Stimulated activated CD8-positive, alpha-beta memory T cell treated with anti-CD3 and anti-CD28 coated beads, Interleukin-4, amount 100 ng/mL, for 4 hours (primary cell): ENCODE results near the gene NTM.

ENCODE experiments used
- DNase-seq, 2 donors: peaks; one replicate each; pipeline ENCODE4 v3.0.0-alpha.2; 2020; ENCODE audit warnings: low read depth in 2 of 2, low spot score in 1 of 2

NTM gene

DNA sequence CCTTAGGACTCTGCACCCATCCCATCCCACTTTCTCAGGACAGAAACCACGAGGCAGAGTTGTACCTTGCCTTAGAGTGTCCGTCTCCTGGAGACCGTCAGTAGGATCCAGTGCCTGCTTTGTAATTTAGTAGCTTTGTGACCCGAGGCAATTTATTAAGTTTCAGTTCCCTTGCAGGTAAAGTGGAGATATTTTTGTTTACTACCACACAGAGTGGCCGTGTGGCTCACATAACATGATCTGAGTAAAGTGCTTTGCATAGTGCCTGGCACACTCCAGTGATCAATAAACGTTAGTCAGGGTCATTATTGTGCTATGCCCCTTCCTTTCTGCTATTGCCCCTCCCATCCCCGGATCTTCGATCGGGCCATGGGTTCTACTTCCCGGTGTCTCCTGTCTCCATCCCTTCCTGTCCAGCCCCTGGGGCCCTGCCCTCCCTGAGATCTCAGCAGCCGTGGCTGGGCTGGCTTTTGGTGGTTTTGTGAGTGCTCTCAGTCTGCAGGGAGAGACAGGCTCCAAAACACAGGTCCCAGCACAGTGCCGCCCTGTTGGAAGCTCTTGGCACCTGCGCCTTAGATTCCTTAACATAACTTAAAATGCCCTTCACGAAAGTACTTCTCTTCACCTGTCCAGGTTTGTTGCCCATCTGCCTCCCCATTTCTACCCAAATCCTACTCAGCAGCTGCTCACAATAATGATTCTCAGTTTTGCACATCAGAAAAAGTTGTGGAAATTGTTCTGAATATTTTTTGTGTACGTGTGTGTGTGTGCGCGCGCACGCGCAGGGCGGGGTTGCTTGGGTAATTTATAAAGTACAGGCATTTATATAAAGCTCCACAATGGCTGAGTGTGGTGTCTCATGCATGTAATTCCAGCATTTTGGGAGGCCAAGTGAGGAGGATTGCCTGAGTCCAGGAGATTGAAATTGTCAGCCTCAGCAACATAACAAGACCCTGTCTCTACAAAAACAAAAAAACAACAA lies 753.7 kb downstream of the NTM start:
- no peak for DNase-seq

DNA sequence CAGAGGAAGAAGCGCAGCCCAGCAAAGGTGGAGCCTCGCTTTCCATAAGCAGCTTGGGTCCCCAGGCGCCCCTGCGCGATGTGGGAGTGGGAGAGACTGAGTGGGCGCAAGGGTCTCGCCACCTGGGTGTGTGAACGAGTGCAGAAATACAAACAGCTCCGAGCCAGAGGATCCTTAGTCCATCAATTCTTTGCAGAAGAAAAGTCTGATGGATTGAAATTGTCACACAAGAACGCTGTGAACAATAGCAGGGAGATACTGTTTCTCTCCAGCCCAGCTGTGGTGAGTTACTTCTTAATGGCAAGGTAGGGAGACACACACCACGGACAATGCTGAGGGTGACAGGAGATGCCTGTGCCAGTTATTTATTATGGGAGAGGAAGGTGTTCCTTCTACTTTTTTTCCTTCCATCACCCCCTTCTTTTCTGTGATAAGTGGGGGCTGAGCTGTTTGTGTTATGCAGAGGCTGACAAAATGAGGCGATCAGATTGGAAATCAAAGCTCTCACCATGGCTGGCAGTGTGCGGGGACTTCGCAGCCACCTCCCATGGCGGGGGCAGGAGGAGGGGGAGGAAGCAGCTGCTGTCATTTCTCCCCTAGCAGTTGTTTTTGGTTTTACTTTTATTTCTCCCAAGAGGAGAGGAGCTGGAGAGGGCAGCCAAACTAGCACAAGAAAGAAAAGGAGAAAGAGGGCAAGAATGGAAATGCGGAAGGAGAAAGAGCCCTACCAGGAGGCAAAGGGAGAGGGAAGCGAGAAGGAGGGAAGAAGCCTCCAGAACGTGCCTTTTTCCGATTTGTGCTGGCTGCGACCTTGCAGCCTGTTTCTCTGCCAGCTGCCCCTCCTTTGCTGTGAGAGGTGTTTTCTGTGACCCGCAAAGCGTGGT lies 755.8 kb downstream of the NTM start:
- no peak for DNase-seq

DNA sequence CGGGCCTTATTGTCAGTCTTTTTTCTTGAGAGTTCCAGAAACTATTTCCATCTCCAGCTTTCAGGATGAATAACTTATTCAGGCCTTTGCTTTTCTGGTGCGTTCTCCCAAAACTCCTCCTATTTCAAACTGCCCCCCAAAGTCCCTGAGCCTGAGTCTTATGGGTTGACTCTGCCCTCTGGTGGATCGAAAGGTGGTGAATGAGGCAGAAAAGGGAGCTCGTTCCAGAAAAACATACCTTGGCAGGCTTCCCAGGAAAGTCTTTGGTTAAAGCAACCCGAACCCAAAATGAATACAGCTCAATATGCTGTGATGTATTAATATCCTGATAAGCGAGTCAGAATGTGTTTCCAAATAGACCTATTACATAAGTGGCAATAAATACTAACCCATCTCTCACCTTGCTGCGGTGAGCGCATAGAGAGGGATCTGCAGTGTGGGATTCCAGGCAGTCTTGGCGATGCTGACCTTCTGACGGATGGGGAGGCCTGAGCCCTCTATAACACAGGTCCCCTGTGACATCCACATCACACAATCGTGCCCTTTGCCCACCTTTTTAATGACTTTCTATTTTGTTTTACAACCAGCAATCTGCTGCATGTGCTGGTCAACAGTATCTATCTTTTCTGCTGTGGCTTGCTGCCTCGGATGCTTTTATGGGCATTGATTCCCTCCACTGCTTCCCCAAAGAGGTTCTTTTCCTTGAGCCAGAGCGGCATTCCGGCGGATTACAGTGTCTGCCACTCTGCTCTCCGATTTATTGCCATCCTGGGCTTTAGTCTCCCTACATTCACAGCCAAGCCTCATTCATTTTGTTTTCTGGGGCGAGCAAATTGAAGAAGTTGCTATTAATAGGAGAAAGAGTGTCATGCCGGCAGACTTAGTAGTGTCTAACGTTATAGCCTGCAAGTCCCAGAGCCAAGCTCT lies 756.8 kb downstream of the NTM start:
- no peak for DNase-seq

DNA sequence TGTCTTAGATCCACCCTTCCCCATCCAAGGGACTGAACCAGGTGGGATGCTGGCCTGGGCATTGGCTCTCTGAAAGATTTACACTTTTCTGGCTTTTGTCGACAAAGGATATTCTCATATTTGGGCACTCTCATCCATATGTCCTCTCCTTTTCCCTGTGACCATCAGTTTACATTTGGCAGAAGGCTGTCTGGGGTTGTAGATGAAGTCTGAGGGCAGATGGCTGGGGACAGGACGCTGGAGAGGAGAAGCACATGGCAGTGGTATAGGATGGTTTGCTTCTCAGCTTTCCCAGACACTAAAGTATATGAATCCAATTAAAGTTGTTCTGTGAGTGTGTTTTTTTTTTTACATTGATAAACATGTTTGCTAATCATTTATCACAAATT lies 757.5 kb downstream of the NTM start:
- DNase-seq = no peak

DNA sequence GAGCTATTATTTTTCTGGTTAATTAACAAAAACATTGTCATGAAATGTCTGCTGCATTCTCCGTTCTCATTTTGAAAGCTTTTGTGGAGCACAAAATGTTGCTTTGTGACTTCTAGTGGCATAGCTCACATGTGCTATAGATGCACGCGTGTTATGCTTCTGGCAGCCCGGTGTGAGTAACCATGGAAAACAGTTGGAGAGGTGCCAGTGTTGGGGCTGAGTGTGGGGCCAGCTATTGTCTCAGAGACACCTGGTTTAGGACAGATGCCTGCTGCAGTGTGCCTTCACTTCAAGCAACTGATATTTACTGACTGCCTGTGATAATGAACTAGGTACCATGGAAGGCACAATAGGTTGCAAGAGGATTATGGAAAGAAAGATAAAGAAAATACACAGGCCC lies 760.6 kb downstream of the NTM start:
- no peak for DNase-seq

DNA sequence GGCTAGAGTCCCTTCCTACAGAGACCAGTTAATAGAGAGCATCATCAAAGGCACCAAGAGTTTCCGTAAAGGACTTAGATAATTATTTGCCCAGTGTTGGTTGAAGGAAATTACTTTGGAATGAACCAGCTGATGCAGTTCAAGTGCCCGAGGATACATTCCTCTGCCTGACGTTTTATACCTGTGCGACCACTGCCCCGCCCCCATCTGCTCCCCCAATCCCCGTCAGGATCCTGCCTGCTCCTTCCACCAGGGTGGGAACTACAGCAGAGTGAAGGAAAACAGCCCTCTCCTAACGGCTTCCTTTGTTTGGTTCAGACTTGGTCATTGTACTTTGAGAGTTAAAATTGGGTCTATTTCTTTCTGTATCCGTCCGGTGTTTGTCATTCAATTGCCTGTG lies 761.5 kb downstream of the NTM start:
- DNase-seq = no peak

DNA sequence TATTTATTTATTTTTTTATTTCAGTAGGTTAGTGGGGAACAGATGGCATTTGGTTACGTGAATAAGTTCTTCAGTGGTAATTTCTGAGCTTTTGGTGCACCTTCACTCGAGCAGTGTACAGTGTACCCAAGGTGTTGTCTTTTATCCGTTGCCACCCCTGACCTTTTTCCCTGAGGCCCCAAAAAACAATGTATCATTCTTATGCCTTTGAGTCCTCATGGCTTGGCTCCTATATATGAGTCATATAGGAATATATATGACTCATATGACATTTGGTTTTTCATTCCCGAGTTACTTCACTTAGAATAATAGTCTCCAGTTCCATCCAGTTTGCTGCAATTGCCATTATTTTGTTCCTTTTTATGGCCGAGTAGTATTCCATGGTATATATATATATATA lies 763.9 kb downstream of the NTM start:
- no peak for DNase-seq

DNA sequence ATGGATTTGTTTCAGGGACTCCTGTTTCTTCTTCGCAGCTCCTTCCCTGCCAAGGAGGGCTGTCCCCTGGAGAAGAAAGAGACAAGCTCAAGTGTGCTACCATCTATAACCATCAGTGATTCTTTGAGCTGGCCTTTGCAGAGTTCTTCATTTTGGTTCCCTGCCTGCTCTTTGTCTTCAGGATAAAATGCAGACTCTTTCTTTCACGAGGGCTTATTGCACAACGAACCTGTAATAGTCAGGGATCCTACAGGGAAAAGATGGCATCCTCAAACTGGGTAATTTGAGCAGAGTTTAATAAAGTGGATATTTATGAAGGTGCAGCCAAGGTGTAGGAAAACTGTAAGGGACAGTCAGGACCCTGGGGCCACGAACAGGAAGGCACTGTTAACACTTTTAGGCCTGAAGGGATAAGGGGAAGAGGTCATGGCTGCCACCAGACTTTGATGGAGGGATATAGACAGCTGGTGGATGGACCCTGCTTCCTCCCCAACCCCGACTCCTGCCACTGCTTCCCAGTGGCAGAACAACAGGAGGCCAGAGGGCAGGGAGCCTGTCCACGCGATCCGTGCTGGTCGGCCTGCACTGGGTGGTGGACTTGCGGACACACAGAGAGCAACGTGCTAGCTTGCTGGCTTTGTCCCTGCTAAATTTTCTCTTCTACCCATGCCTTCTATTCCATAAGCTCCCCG lies 767.0 kb downstream of the NTM start:
- no peak for DNase-seq

DNA sequence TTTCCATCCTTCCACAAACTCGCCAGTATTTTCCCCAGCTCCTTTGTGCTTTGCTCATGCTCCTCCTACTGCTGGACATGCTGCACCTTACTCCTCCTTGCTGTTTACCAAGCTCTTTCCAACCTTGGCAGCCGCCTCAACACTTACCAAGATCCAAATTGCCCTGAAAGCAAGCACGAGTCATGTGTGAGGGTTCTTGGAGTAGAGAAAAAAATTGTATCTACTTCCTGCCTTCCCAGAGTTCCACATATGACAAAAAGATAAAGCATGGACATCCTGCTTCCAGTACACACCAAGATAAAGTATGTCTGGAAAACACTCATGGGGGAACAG lies 767.5 kb downstream of the NTM start:
- no peak for DNase-seq

DNA sequence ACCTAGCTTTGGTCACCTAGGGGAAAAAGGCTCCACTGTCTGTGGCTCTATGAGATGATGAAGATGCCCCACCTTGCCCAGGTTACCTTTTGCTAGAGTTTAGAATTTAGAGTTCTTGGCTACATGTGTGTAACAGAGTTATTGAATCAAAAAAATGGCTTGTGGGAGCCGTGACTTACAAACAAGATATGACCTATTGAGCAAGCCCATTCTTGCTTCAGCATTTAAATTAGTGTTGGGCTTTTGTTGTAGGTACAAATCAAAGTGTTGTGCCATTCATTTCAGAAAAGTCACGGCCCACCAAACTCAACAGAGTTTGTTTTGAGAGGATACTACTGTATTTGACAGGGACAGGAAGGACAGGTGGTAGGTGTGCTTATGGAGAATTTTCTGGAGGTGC lies 768.8 kb downstream of the NTM start:
- DNase-seq = no peak

DNA sequence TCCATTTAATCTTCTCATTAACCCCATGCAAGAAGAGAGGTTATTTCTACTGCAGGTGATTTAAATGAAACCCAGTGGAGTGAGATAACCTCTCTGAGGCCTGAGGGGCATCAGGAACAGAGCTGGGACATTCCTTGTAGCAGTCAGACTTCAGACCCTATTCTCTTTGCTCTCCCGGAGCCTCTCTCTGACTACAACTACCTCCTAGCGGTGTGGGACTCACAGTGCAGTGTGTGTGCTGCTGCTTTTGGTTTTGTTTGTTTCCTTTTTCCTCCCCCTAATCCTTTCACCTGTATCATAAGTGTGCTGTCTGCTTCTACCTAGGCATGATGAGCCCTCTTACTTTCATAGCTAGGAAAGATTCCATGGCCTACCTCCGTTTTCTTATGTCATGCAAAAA lies 769.6 kb downstream of the NTM start:
- no peak for DNase-seq

DNA sequence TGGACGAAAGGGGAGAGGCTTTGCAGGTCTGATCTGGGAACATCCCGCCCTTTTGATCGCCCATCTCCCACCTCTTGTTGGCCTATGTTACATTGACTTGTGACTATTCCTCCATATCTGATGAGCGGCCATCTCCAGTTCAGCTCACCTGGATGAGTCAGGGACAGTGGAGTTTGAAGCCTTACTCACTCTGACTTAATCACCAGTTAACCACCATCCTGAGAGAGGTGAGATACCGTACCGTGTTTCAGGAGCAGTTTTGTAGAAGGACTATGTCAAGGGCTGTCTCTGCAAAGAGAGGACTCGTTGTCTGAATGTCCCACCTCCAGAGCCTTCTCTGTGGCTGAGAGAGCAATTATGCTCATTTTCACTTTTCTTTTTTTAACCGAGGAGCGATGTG lies 771.7 kb downstream of the NTM start:
- DNase-seq = no peak

DNA sequence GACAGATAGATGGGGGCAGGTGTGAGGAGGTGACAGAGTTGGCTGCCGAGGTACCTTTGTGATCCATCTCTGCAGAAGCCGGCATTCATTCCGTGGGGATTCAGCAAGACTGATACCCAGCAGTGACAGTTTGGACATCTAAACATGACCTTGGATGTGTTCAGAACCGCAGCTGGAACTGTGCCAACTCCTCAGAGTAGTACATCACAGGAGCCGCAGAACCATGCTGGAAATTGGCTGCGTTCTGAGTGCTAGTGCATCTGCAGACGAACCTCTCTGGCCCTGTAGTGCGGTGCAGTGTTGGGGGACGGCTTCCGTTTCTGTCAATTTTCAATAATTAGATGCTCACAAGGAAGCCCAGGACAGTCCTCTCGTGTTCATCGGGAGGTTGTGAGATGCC lies 772.1 kb downstream of the NTM start:
- no peak for DNase-seq

DNA sequence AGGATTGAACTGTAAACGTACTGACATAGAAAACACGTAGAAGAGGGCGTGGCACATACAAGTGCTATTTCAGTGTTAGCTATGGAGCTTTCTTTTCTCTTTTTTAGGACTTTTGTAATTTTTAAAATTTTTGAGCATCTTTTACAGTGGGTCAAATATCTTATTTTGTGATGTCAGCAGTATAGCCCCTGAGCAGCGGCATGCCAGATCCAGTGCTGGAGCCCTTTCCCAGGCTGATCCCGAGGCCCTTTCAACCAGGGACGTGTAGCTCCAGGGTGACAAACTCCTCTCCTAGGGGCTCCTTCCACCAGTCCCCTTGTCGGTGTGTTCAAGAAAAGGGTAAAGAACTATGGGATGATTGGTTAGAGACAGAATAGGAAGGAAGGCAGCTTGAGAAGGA lies 777.0 kb downstream of the NTM start:
- no peak for DNase-seq

DNA sequence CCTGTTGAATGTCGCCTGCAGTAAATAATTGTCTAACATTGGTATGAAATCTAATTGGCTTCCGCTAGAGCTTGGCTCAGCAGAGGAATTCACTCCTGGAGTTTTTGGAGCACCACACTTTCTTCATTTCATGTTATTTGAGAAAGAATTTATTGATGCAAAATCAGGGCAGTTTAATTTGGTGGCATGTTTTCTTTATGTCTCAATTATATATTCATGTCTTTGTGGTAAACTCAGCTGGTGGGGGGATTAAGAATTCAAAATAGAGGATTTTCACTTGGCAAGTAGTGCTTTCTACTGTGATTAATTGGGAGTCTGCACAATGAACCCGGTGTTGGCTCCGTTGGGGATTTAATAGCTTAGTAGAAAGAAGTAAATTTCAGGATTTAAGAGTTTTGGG lies 784.4 kb downstream of the NTM start:
- no peak for DNase-seq

DNA sequence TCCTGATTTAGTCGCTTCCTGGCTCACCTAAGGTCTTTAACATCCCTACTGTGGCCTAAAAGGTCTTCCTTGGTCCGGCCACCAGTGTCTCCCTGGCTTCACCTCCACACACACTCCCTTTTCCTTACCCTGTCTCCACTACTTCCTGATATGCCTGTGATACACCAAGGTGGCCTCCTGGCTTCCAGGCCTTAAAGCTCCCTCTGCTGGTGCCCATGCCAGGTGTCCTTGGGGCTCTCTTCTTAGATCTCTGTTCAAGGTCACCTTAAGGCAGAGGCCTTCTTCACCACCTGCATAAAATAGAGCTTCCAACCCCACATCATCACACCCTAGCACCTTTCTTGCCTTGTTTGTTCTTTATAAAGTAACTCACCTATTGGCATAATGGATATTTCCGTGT lies 787.7 kb downstream of the NTM start:
- no peak for DNase-seq

DNA sequence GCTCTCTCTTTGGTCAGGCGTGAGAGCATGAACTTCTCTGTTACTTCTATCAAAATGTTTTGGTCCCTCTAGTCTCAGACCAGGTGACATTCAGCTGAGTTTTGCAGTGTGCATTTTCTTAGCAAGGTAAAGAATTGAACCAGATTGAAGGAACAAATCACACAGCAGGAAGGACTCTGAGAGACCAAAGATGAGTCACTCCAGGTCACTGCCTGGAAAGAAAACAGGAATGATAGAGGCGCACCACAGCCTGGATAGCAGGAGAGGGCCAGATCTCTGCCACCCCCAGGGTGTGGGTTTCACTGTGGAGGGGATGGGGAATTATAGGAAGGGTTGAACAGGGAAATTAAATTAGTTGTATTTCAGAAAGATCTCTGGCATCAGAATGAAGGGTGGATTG lies 788.3 kb downstream of the NTM start:
- DNase-seq = no peak

DNA sequence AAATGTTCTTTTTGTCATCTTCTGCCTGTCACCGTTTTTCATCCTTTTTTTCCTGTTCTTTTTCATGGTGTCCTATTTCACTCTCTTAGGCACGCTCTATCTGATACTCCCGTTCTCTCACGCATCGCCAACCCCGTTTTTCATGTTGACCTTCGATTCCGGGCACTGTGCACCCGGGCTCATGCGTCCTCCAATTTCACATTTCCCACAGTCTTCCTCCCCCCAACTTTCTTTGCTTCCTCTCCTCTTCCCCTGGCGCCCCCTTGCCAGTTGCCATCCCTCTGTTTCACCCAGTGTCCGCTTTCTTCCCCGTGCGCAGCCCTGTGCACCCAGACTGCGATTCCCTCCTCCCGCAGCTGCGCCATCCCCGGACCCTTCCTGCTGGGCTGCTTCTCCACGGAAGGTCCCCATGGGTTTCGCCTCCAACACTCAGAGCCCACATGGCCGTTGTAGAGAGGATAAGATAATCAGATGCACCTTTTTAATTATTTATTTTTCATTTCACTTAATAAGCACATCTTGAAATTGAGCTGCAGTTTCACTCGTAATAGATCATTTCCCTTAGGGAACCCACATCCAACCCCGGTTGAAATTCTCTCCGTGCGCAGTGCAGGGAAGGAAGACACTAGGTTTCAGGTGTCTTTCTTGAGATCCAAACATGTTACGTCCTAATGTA lies 791.1 kb downstream of the NTM start:
- no peak for DNase-seq

DNA sequence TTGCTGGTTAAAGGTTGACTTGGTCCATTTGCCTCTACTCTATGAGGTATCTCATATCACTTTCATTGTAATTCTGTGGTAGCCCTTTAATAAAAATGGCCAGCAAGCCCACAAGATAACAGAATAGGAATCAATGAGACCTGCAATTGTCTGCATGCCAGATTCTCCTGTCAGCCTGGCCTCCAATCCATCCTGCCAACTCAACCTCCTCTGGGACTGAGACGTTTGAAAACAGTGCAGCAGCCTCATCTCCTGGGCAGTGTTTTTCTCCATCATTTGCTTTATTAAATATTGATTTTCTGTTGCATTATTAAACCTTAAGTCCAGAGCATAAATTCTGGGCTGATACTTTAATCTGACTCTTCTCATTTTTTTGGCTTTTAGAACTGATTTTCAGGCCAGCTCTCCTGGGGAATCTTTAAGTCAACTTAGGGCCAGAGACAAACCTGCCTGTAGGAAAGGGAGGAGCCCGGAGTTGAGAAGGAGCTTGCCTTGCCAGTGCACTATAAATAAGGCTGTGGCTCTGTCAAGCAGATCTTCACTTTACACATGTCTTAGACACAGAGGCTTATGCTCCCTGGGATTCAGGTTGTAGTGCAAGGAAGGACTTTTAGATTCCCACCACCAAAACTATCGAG lies 798.0 kb downstream of the NTM start:
- DNase-seq = no peak

DNA sequence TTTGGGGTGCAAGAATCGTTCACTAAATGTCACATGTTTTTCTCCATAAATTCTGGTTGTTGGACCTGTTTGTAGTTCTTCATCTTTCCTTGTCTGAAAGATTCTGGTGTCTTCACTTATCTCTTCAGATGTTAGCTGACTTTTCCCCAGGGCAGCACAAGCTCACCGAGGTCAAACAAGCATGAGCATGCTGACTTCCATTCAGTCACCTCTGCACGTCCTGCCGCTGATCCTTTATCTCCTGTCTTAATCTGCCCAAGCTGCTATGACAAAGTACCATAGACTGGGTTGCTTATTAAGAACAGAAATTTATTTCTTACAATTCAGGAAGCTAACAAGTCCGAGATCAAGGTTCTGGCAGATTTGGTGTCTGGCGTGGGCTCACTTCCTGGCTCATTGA lies 800.6 kb downstream of the NTM start:
- DNase-seq = no peak
